ENCODE data around the gene EIF4G1. TPM values are rescaled to one million over a fixed set of nuclear protein-coding genes. Genes with fewer than 3 reads are reported as not detected.

The EIF4G1 gene
- total and polyA plus RNA-seq, 2 of the 8 experiments (the other 6 are each of a cell fraction or from before 2014, with no cell fraction given): 318 to 473 TPM

GRCh38 chr3:184320104-184320445 is 5.7 kb downstream of the EIF4G1 start:
- Histone ChIP-seq H2AK5ac (ENCODE audit: low read depth, low read length) (no peak overlapping the region), H3K23ac (ENCODE audit: insufficient read length) (no peak overlapping the region), H3K4me1 (replicated peaks in 1 of 4; ENCODE audit: control insufficient read depth in 3 of 4, insufficient read depth in 4 of 4, low read length in 3 of 4) (peaks cover 3 to 9% (median 6%) of the 10 kb centered on the region in 4 experiments), H3K9me3 (ENCODE audit: insufficient read depth in 2 of 2, low read depth in 1 of 2, low read length in 1 of 2) (no peaks in the 10 kb centered on the region), H3K79me1 (ENCODE audit: low read depth, low read length) (peaks cover 11% of the 10 kb centered on the region), H3K18ac (ENCODE audit: extremely low read depth, low read length) (no peak overlapping the region), H2BK12ac (ENCODE audit: low read depth, low read length) (no peak overlapping the region), H2BK15ac (ENCODE audit: low read length) (no peak overlapping the region), H3K4ac (replicated peaks; ENCODE audit: insufficient read length, low read depth, low read length) (no peak overlapping the region), H3K4me2 (ENCODE audit: insufficient read depth in 1 of 2, low read depth in 2 of 2, low read length in 2 of 2) (no peak overlapping the region), H2BK5ac (ENCODE audit: low read depth, low read length) (no peak overlapping the region), H3K56ac (replicated peaks; ENCODE audit: insufficient read length, low read depth, low read length) (no peak overlapping the region), H2BK20ac (ENCODE audit: low read length) (no peak overlapping the region), H2BK120ac (replicated peaks; ENCODE audit: low read depth, low read length) (no peak overlapping the region), H3K27me3 (replicated peaks in 1 of 4; ENCODE audit: control insufficient read depth in 3 of 4, extremely low read depth in 1 of 4, insufficient read depth in 3 of 4, low read length in 3 of 4) (no peaks in the 10 kb centered on the region), H4K20me1 (replicated peaks in 1 of 2; ENCODE audit: control insufficient read depth in 1 of 2, insufficient read depth in 2 of 2, low read length in 2 of 2) (peaks cover 40 to 47% of the 10 kb centered on the region in 2 experiments), H4K5ac (ENCODE audit: insufficient read length, low read depth, low read length) (no peak overlapping the region), H4K8ac (ENCODE audit: extremely low read depth, insufficient read depth, low read length) (no peak overlapping the region), H3K79me2 (ENCODE audit: control insufficient read depth in 1 of 2, insufficient read depth in 2 of 2, low read length in 2 of 2) (peaks cover 33 to 61% of the 10 kb centered on the region in 2 experiments), H3K14ac (ENCODE audit: insufficient read length) (no peak overlapping the region), H4K91ac (replicated peaks; ENCODE audit: insufficient read length, low read length) (no peak overlapping the region), H3K23me2 (ENCODE audit: low read depth, low read length) (no peaks in the 10 kb centered on the region; the same call in 1 of the 2 replicates), H3K4me3 (ENCODE audit: extremely low read depth in 1 of 4, insufficient read depth in 2 of 4, low read depth in 3 of 4, low read length in 4 of 4) (no peak overlapping the region), H3K9ac (replicated peaks in 1 of 4; ENCODE audit: extremely low read depth in 1 of 4, low read depth in 3 of 4, low read length in 3 of 4) (no peak overlapping the region), H3K36me3 (ENCODE audit: control insufficient read depth in 2 of 4, insufficient read depth in 4 of 4, low read length in 3 of 4) (peaks cover 51 to 84% (median 67%) of the 10 kb centered on the region in 4 experiments), H2AFZ (ENCODE audit: low read length) (no peak overlapping the region), H3K27ac (ENCODE audit: low read depth, low read length) (no peak overlapping the region; the same call in 1 of the 2 replicates)
- 89% methylated on average over 4 of the region's 4 CpGs; no CpG with 5 or more reads in 1 of the 2 experiments for whole genome bisulfite sequencing, 2 experiments (ENCODE audit: extremely low coverage in 1 of 2, insufficient coverage in 1 of 2, insufficient read length in 1 of 2, insufficient replicate concordance in 2 of 2, low coverage in 1 of 2, low lambda C conversion rate in 2 of 2, missing lambda C conversion rate in 1 of 2)
- ChIA-PET POLR2A (ENCODE audit: partially characterized antibody) (interaction anchor here (0.6 to 12.3 kb wide), 11 partner anchors 7 to 42 kb away, joined by 3 to 148 read pairs (median 4); partner anchors contain the start of gene FAM131A), CTCF (ENCODE audit: partially characterized antibody) (interaction anchor here (0.6 to 1.8 kb wide), 7 partner anchors 17 to 441 kb away, joined by 3 to 5 read pairs (median 3); no protein-coding TSS in a partner anchor)
- FAIRE-seq (no peak), DNase-seq (ENCODE audit: low read depth in 1 of 2, low spot score in 2 of 2) (no peak)
- TF ChIP-seq SP4 (IDR thresholded peaks at IDR 0.05; ENCODE audit: low read length) (no peak), MAX (IDR thresholded peaks at IDR 0.05) (no peak), ASH2L (IDR thresholded peaks at IDR 0.05; ENCODE audit: low read length) (no peak), RNF2 (IDR thresholded peaks at IDR 0.05; ENCODE audit: borderline replicate concordance, low read depth, low read length, missing control alignments, poor library complexity, severe bottlenecking) (no peak), POU5F1 (IDR thresholded peaks at IDR 0.05; ENCODE audit: low read depth, low read length) (no peak), BRCA1 (IDR thresholded peaks at IDR 0.05; ENCODE audit: low read depth, low read length) (no peak), KDM5A (IDR thresholded peaks at IDR 0.05; ENCODE audit: low read length) (no peak), TCF12 (IDR thresholded peaks at IDR 0.05; ENCODE audit: low read depth, low read length) (no peak), PHF8 (conservative IDR thresholded peaks at IDR 0.05; ENCODE audit: low read depth, low read length) (no peak), TAF7 (optimal IDR thresholded peaks at IDR 0.05; ENCODE audit: borderline replicate concordance, low read depth, low read length) (no peak), EP300 (IDR thresholded peaks at IDR 0.05; ENCODE audit: borderline replicate concordance in 1 of 2, low read depth in 2 of 2, low read length in 2 of 2) (no peak), CHD1 (IDR thresholded peaks at IDR 0.05; ENCODE audit: low read depth, low read length) (no peak), RXRA (IDR thresholded peaks at IDR 0.05; ENCODE audit: insufficient read depth, low read depth, low read length) (no peak), CBX8 (IDR thresholded peaks at IDR 0.05; ENCODE audit: borderline replicate concordance, low read depth, low read length) (no peak)

Data from H1 (cell line).